HG02973 (cell line): Measurements from ENCODE around the gene WRAP73.
"Not testable (repeated sequence)": the region's sequence is repeated elsewhere in the genome, so short reads cannot be mapped to it uniquely, and the experiment has no call there.

Source experiments
- ATAC-seq: cut with Tn5 transposase; IDR thresholded peaks from one replicate; pipeline ENCODE4 v1.9.1; 2021; ENCODE audit warnings: moderate library complexity; ENCODE audit not compliant: unreplicated experiment

WRAP73 gene

DNA sequence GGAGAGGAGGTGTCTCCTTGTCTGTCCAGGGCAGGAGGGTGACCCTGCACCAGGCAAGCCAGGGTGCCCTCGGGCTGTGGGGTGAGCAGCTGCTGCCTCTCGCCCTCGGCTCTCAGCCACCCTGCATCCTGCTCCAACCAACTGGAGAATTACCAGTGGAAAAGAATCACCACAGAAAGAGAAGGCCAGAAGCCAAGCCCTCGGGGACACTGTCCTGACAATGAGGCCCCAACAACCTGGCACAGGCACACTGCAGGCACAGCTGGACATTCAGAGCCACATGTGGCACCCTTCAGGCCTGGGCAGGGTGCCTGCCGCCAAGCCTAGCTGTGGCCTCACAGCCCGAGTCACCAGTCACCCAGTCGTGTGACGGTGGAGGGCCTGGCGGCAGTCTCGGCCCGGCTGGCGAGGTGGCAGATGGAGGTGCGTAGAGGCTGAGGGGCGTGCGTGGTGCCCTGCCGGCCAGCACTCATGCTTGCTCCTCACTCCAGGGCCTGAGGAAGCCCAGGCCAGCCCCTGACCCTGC lies 50.6 kb downstream of the WRAP73 start:
- no peak for ATAC-seq

DNA sequence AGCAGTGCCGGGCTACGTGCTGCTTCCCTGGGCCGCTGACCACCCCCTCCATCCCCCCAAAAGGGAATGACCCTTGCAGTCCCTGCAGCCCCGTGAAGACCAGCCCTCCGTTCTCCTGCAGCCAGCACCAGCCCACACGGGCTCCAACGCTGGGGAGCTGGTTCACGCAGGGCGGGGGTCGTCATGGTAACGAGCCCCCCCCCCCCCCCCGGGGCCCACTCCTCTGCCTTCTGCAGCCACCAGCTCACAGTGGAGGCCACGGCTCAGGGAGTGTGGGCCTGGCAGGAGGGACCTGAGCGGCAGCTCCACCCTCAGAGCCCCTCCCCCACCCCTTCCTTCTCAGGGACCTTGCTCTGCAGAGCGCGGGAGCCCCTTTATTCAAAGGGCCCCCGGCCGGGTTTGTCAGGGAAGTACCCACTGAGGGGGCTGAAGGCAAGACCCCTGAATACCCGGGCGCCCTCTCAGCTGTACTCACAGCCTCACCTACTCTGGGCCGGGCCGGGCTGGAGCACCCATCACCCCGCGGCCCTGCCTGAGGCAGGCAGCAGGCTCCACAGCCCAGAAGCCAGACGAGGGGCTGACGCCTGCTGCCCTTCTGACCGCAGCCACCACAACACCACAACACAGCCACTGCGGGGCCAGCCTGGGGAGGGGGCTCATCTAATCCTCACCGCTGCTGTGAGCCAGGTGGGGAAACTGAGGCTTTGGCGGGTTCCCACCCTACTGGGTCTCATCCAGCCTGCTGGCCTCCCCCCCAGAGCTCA lies 51.2 kb downstream of the WRAP73 start:
- ATAC-seq, result no peak

DNA sequence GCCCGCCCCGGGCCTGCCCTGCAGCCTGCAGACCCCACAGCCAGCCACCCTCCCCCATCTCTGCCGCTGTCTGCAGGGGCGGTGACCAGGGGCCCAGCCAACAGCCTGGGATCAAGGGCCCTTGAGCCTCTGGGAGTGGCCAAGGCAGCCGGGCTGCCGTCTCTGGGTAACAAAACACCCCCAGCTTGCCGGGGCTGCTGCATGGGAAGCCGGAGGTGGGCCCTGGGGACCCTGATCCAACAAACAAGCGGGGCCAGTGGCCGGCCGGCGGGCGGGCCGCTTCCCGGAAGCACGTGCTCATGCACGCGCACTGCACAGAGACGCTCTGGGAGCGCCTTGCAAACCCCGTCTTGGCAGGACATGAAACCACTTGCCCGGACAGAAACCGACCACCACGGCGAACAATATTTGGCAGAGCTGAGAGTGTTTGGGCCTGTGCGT lies 51.8 kb downstream of the WRAP73 start:
- no peak for ATAC-seq

DNA sequence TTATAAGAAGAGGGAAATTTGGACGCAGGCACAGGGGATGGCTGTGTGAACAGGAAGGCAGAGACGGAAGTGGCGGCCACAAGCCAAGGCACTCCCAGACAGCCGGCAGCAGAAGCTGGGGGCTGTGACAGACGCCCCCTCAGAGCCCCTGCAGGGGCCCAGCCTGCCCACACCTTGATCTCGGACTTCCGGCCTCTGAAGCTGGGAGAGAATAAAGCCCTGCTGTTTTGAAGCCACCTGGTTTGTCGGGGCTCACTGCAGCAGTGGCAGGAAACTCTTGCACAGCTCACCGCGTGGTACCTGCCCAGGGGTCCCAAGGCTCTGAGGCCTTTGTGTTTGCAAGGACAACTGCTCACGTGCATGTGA lies 52.3 kb downstream of the WRAP73 start:
- ATAC-seq, result no peak

DNA sequence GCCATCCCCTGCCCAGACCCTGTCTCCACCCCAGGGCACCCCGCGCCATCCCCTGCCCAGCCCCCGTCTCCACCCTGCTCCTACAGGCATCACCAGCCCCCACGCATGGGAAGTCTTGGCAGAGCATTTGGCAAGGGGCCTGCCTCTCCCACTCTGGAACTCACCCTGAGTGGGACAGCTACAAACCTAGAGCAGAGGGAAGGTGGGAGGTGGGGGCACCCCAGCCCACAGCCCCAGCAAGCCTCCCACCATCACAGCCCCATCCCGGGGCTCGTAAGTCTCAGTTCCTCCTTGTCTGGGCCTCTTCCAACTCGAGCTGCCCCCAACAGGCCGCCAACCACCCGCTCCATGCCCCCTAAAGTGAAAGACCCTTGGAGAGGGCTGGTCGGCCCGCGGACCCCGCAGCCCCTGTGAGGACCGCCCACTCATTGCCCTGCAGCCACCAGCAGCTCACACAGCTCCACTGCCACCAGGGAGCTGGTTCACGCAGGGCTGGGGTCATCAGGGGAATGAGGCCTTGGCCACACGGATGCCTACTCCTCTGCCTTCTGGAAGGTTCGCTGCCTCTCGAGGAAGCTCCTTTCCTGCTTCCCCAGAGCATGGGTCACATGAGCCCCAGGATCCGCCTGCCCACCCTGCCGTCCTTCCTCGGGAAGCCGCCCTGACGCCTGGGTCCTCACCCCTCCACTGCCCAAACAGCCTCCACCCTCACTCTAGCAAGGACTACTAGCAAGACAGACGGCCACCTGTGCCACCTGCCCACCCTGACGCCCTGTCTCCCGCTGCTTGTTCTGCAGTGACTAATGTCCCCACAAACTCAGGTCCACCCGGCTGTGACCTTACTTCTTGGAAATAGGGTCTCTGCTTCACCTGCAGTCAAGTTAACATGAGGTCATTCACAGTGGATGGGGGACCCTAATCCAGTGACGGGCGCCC lies 53.0 kb downstream of the WRAP73 start:
- no peak for ATAC-seq

DNA sequence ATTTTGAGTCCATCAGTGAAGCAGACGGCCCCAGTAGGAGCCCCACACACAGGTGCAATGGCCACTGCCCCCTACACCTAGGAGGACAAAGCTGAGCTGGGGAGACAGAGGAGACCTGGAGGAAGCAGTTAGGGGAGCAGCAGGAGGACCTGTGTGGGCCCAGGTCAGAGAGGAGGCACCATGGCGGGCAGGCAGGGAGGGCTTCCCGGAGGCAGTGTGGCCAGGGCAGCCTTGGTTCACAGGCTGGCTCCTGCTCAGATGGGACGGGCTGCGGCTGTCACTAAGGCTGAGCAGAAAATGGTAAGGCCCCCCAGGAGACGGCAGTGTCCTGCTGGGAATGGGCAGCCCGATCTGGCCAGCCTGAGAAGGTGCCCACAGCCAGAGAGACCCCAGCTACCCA lies 54.0 kb downstream of the WRAP73 start:
- no peak for ATAC-seq

DNA sequence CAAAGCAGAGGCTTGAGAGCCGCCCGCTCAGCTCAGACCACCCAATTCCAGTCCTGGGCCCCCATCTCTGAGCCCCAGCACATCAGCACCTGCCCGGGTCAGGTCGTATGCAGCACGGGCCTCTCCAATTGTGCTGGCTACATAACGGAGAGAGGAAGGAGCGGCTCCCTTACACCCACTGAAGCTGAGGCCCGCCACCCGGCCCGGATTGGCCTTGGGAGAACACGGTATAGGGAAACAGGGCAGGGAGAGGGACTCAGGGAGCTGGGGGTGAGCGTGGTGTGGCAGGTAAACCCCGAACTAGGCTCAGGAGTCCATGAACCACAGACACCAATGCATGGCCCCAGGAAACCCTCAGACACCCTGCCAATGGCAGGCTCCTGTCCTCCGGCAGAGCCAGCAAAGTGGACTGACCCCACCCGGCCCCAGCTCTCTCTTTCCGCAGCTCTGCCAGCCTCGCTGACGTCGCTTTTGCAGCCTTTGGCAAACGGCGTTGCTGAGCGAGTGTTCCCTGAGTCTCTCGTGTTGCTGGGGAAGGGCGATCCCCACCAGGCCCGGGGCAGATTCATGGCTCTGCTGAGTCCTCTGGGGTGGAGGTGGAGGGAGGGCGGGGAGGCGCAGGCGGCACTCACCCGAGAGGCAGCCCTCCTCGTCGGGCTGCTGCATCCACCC lies 55.1 kb downstream of the WRAP73 start:
- no peak for ATAC-seq

DNA sequence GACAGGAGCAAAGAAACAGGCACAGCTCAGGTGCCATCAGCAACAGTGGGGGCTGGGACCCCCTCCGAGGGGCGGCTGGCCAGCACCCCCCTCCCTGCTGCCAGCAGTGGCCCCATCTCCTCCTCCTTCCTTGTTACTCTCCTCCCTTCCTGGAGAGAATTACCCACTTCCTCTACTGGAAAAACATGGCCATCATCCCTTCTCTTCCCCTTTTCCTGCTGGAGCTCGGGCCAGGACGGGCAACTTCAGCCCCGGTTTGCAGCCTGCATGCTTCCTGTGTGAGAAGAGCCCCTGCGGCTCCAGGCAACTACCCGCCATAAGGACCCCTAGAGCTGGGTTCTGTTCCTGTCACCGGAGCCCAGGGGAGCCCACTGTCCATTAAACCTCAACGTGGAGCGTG lies 56.2 kb downstream of the WRAP73 start:
- ATAC-seq, result no peak

DNA sequence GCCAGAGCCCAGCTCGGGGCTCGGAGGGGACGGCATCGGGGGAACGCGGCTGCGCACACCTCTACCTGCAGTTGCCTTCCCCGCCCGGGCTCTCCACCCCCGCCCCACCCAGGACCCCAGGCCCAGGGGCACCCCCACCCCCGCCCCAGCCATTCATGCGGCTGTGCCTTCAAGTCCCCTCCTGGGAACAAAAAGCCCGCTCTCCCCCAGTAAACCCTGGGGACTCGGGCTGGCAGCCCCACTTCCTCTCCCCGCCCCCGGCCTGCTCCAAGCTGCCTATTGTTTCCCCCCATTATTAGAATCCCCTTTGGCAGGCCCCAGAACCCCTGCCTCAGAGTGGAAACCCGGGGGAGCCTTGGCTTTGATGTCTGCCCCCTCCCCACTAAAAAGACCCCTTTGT lies 56.6 kb downstream of the WRAP73 start:
- ATAC-seq, result no peak

DNA sequence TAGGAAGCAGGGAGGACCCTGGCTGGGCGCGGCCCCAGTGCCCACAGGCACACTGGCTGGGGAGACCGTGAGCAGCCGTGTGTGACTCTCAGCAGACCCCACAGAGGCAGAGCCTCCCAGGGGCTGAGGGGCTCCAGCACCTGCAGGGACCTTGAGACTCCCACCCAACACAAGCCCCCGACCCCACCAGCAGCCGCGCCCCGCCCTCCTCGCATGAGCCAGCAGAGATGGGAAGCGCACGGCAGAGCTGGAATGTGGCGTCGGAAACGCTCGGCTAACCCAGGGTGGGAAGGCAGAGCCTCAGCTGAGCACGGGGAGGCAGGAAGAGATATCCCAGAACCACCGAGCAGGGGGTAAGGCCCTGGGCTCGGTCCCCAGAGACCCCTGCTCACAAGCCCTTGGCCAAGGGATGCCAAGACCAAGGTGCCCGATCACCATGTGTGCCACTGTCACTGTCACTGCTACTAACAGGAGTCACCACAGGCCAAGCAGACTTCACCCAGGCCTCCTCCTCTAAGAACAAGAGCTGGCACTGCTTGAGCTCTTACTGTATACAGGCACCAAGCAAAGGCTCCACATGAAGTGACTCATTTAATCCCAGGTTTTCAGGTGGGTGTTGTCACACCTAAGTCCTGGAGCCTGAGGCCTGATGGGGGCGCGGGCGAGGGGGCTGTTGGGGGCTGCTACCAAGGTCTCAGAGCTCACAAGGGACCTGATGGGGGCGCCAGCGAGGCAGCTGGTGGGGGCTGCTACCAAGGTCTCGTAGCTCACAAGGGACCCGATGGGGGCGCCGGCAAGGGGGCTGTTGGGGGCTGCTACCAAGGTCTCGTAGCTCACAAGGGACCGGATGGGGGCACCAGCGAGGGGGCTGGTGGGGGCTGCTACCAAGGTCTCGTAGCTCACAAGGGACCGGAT lies 58.7 kb downstream of the WRAP73 start:
- ATAC-seq, result no peak

DNA sequence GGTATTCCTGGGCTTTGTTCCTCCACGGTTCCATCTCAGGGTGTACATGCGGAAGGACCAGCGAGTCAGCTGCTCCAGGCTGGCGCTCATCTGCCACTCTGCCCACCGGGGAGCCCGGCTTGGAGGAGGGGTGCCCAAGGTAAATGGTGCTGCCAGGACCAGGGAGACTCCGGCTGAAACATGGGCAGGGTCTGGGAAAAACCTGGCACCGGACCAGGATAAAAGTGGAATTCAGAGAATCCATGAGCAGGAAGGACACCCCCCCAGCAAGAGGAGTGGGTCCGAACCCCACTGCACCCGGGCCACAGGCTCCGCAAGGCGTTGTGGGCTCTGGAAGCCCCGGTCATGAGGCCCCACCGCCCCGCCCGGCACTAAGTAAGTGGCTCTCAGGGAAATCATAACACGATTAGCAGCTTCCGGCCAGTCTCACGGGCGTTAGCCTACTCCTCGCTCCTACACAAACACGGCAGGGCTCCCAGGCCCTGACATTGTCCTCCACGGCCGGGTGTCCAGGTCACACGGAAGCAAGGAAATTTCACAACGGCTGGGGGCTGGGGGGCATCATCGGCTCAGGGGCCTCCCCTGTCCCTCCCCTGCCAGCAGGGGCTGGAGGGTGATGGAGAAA lies 59.7 kb downstream of the WRAP73 start:
- no peak for ATAC-seq

DNA sequence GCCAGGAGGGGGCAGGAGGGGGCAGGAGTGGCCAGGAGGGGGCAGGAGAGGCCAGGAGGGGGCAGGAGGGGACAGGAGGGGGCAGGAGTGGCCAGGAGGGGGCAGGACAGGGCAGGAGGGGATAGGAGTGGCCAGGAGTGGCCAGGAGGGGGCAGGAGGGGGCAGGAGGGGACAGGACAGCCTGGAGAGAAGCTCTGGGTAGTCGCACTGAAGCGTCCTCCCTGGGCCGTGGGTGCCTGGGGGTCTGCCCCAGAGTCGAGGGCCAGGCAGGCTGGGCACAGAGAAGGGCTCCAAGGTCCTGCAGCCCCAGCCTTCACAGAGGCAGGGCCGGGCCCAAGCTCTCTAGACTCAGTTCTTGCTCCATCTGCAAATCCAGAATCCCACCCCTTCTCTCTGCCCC lies 61.5 kb downstream of the WRAP73 start:
- ATAC-seq, result no peak

DNA sequence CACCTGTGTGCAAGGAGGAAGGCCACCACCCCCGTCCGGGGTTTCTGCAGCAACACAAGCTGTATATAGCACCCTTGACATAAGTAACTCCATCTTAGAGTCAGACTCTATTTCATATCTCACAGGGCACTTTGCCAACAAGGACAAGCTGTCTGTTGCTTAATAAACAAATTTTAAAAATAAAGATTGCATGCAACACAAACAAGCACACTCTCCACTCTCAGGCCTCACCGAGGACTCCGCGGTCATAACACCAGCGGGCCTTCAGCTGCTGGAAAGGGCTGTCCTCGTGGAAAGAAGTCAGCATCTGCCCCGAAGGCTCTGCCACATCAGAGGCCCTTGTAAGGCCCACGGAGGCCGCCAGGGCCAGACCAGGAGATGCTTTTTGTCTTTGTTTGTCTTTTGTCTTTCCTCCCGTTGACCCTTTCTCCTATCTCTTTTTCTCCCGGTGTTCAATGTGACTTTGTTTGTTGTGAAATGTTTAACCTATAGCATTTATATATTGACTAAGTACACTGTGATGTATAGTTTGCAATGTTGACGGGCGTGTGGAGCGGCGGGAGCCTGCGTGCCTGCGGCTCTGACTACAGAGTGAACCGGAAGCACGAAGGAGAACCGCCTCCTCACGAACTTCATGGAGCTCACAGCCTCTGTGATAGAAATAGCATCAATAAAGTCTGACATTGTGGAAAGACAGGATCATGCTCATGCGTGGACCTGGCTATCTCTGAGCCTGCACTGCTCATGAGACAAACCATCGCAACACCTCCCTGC lies 62.7 kb downstream of the WRAP73 start:
- no peak for ATAC-seq

DNA sequence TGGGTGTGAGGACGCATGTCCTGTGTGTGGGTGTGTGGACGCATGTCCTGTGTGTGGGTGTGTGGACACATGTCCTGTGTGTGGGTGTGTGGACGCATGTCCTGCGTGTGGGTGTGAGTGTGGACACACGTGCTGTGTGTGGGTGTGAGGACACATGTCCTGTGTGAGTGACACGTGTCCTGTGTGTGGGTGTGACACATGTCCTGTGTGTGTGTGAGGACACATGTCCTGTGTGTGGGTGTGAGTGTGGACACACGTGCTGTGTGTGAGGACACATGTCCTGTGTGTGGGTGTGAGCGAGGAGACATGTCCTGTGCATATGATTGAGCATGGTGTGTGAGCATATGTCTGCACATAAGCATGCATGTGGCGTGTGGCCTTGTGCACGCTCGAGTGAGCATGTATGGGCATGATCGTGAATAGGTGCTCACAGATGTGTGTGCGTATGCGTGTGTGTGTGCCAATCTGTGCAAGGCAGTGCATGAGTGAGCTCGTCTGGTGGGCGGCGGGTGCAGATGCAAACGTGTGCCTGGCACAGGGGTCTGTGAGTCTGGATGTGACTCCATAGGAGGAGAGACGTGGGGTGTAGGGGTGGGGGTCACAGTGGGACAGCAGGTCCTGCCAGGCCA lies 63.8 kb downstream of the WRAP73 start:
- ATAC-seq, result no peak

DNA sequence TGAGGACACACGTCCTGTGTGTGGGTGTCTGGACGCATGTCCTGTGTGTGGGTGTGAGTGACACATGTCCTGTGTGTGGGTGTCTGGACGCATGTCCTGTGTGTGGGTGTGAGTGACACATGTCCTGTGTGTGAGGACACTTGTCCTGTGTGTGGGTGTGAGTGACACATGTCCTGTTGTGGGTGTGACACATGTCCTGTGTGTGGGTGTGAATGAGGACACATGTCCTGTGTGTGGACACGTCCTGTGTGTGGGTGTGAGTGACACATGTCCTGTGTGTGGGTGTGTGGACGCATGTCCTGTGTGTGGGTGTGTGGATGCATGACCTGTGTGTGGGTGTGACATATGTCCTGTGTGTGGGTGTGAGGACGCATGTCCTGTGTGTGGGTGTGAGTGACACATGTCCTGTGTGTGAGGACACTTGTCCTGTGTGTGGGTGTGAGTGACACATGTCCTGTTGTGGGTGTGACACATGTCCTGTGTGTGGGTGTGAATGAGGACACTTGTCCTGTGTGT lies 64.5 kb downstream of the WRAP73 start:
- ATAC-seq, result not testable (repeated sequence)

DNA sequence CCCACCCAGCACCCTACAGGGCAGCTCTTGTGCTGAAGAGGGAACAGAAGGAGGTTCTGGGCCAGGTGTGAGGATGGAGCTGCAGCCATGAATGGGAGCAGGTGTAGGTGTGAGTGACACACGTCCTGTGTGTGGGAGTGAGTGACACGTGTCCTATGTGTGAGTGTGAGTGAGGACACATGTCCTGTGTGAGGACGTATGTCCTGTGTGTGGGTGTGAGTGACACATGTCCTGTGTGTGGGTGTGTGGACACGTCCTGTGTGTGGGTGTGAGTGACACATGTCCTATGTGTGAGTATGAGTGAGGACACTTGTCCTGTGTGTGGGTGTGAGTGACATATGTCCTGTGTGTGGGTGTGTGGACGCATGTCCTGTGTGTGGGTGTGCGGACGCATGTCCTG lies 65.0 kb downstream of the WRAP73 start:
- ATAC-seq, result no peak

DNA sequence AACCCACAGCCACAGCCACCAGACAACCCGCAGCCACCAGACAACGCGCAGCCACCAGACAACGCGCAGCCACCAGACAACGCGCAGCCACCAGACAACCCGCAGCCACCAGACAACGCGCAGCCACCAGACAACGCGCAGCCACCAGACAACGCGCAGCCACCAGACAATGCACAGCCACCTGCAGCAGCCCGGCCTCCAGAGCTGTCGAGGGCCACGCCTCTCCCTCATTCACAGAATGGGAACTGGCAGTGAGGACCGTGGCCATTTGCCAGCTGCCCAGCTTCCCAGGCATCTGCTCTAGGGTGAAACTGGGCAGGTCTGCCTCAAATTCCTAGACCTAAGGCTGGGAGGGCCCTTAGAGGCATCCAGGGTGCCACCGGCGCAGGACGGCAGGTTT lies 66.2 kb downstream of the WRAP73 start:
- ATAC-seq, result not testable (repeated sequence)

DNA sequence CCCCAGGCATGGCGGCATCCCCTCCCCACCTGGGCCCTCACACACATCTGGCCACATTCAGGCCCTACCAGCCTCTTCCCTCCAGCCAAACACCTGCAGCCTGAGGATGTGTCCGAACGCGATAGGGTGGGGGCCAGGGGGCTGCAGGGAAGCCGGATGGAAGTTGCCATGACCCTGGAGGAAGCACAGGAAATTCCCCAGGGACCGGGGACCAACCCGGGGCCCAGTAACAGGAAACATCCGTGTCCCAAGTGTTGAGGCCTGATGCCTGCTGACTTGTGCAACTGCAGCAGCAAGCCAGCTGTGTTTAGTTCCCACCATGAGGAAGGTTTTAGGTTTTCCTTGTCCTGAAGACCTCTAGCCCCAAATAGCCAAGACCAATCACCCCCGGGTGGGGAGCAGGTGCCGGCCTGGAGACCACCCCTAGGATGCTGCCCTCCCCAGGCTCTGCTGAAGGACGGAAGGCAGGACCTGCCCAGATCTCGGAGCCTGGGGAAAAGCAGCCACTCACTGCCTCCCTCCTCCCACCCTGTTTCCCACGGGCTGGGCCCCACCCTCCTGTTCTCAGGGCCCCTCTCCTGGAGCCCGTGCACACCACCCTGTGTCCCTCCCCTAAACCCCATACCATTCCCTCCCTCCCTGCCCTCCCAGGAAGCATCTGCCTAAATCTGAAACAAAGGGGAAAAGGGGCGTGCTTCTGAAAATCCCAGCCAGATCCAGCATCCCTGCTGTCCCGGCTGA lies 68.4 kb downstream of the WRAP73 start:
- ATAC-seq, result no peak
